WTC11 (cell line): ENCODE data around the gene PDIK1L. TPM values are rescaled to one million over a fixed set of nuclear protein-coding genes. Genes with fewer than 3 reads are reported as not detected.

Experiments used
- ATAC-seq: fragments of 200-7000 bp; cut with Tn5 transposase; 2 replicates; pipeline ENCODE4 v1.10.0; 2021; ENCODE audit warnings: mild to moderate bottlenecking, moderate library complexity
- CTCF ChIA-PET: fragments of 300-600 bp; sonication (Branson Sonifier 250); formaldehyde crosslinking; loops from one replicate; lab custom pipeline; 2021; ENCODE audit warnings: antibody characterized with exemption; lab: Charles Lee
- POLR2A ChIA-PET: fragments of 350-600 bp; sonication (Branson Sonifier 250); formaldehyde crosslinking; loops from one replicate; lab custom pipeline; 2021; ENCODE audit warnings: antibody characterized with exemption; lab: Charles Lee
- DNase-seq: peaks from one replicate; pipeline ENCODE4 v3.0.0; 2021; ENCODE audit warnings: low spot score
- H3K27ac Mint-ChIP-seq: 2 replicates; pipeline ENCODE4 v1.8.0; 2021; ENCODE audit warnings: mixed read lengths
- H3K27me3 Mint-ChIP-seq: 2 replicates; pipeline ENCODE4 v1.8.0; 2021; ENCODE audit warnings: low read depth, mild to moderate bottlenecking, moderate library complexity, mixed read lengths
- H3K36me3 Mint-ChIP-seq: 2 replicates; pipeline ENCODE4 v1.8.0; 2021; ENCODE audit warnings: mixed read lengths
- H3K4me1 Mint-ChIP-seq: 2 replicates; pipeline ENCODE4 v1.8.0; 2022; ENCODE audit warnings: mixed read lengths
- H3K4me3 Mint-ChIP-seq: 2 replicates; pipeline ENCODE4 v1.8.0; 2021; ENCODE audit warnings: mild to moderate bottlenecking, moderate library complexity, mixed read lengths
- H3K9me3 Mint-ChIP-seq: 2 replicates; pipeline ENCODE4 v1.8.0; 2021; ENCODE audit warnings: mixed read lengths
- CBFB ChIP-seq: sonication (generic); formaldehyde crosslinking; IDR thresholded peaks from 2 replicates; pipeline ENCODE4 v1.8.1; 2022; ENCODE audit warnings: mild to moderate bottlenecking, low read depth, missing genetic modification reagents
- E2F4 ChIP-seq: sonication (generic); formaldehyde crosslinking; IDR thresholded peaks from 2 replicates; pipeline ENCODE4 v1.8.1; 2022; ENCODE audit warnings: low read depth, mild to moderate bottlenecking, moderate library complexity, missing genetic modification reagents, borderline replicate concordance
- ELF4 ChIP-seq: sonication (generic); formaldehyde crosslinking; IDR thresholded peaks from 2 replicates; pipeline ENCODE4 v1.8.1; 2022; ENCODE audit warnings: low read depth, mild to moderate bottlenecking, moderate library complexity, missing genetic modification reagents
- EMX1 ChIP-seq: fragments of 250-450 bp; sonication (Bioruptor Pico); IDR thresholded peaks from 2 replicates; pipeline ENCODE4 v1.8.0; 2021; ENCODE audit warnings: mild to moderate bottlenecking
- FOXJ3 ChIP-seq: sonication (generic); formaldehyde crosslinking; IDR thresholded peaks from 2 replicates; pipeline ENCODE4 v1.9.0; 2021; ENCODE audit warnings: missing genetic modification reagents, mild to moderate bottlenecking, borderline replicate concordance
- MYBL2 ChIP-seq: sonication (generic); formaldehyde crosslinking; IDR thresholded peaks from 2 replicates; pipeline ENCODE4 v1.8.1; 2023; ENCODE audit warnings: mild to moderate bottlenecking, moderate library complexity, missing genetic modification reagents
- NR3C1 ChIP-seq: sonication (generic); formaldehyde crosslinking; conservative IDR thresholded peaks from 2 replicates; pipeline ENCODE4 v1.8.1; 2023; ENCODE audit warnings: low read depth, mild to moderate bottlenecking, missing genetic modification reagents
- PREB ChIP-seq: sonication (generic); formaldehyde crosslinking; IDR thresholded peaks from 2 replicates; pipeline ENCODE4 v1.8.1; 2022; ENCODE audit warnings: mild to moderate bottlenecking, missing genetic modification reagents, moderate library complexity, borderline replicate concordance
- PRRX2 ChIP-seq: fragments of 250-450 bp; sonication (Bioruptor Pico); IDR thresholded peaks from 2 replicates; pipeline ENCODE4 v1.8.0; 2021; ENCODE audit warnings: mild to moderate bottlenecking
- TCF7 ChIP-seq: sonication (generic); formaldehyde crosslinking; IDR thresholded peaks from 2 replicates; pipeline ENCODE4 v1.8.0; 2022; ENCODE audit warnings: mild to moderate bottlenecking, low read depth, missing genetic modification reagents, moderate library complexity
- USF2 ChIP-seq: sonication (generic); formaldehyde crosslinking; IDR thresholded peaks from 2 replicates; pipeline ENCODE4 v1.8.1; 2023; ENCODE audit warnings: mild to moderate bottlenecking, missing genetic modification reagents, moderate library complexity
- ZBTB21 ChIP-seq: sonication (generic); formaldehyde crosslinking; IDR thresholded peaks from 2 replicates; pipeline ENCODE4 v1.8.1; 2023; ENCODE audit warnings: mild to moderate bottlenecking, missing genetic modification reagents, borderline replicate concordance
- ZNF138 ChIP-seq: sonication (generic); formaldehyde crosslinking; conservative IDR thresholded peaks from 2 replicates; pipeline ENCODE4 v1.8.1; 2022; ENCODE audit warnings: mild to moderate bottlenecking, moderate library complexity, missing genetic modification reagents
- total RNA-seq: library from RNA; stranded (reverse); gene quantifications from 3 replicates; pipeline ENCODE4 v1.2.3, GENCODE V29; 2021
- TF ChIP-seq, protein P1 (sequence below): fragments of 250-450 bp; sonication (Bioruptor Pico); conservative IDR thresholded peaks from 2 replicates; pipeline ENCODE4 v1.9.0; 2021; ENCODE audit warnings: mild to moderate bottlenecking
- TF ChIP-seq, protein P2 (sequence below): sonication (generic); formaldehyde crosslinking; conservative IDR thresholded peaks from 2 replicates; pipeline ENCODE4 v1.8.1; 2023; ENCODE audit warnings: mild to moderate bottlenecking, low read depth, missing genetic modification reagents, moderate library complexity

The PDIK1L gene
- total RNA-seq, 1 experiment from 2014 or later: 5.5 TPM

DNA sequence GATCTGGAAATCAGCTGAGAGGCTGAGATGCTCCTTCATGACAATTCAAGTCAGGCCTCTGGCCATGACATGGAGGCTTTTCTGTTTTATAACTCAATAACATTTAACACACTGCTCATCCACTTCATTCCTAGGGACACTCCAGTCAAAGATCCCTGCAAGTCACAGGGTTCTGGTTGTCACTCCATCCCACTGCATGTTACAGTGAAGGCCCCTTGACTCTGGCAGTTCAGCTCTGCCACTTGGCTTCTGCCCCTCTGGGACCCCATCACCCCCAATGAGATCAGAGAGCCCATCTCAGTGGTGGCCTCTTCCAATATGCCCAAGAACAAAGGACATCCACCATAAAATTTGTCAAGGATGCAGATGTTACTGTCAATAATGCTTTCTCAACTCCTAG lies 37.3 kb downstream of the PDIK1L start:
- DNase-seq (no peak), ATAC-seq (no peak)
- POLR2A ChIA-PET: no interaction called here
- H3K27me3 Mint-ChIP-seq: peaks cover 85% of the 10 kb centered on the region
- peaks cover 5% of the 10 kb centered on the region for H3K4me1 Mint-ChIP-seq
- CTCF ChIA-PET: interaction anchor here (0.6 kb wide), 1 partner anchor 248 kb away, joined by 3 read pairs; no protein-coding TSS in a partner anchor
- no peaks in the 10 kb centered on the region for H3K36me3 Mint-ChIP-seq
- no peaks in the 10 kb centered on the region for H3K9me3 Mint-ChIP-seq
- no peak overlapping the region for H3K27ac Mint-ChIP-seq
- no peak overlapping the region for H3K4me3 Mint-ChIP-seq
- TF ChIP-seq, protein P1, sequence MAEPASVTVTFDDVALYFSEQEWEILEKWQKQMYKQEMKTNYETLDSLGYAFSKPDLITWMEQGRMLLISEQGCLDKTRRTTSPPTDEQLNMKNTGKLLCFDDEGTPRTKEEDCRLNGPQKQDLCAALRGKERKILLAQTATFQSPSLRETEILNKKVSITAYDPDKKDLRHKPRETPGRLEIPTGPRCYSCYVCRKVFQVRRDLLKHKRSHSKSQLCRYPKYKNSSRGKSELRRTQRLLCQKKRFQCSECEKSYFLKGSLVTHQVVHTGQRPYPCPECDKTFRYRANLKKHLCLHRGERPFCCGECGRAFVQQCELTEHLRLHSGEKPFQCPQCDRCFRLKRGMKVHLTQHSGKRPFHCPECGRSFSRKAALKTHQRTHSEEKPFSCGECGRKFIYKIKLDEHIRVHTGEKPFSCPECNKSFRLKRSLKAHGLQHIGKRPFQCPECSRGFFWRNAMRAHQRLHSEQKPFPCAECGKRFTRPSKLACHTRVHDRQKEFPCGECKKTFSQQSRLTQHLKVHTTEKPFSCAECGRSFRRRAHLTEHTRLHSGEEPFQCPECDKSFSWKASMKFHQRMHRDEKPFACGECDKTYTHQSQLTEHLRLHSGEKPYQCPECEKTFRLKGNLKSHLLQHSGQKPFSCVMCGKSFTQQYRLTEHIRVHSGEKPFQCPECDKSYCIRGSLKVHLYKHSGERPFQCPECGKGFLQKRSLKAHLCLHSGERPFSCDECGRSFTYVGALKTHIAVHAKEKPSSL (CRISPR knock-in tag): no peak
- TF ChIP-seq ZNF138 (CRISPR knock-in tag): no peak
- TF ChIP-seq MYBL2: no peak
- no peak for TF ChIP-seq USF2 (CRISPR knock-in tag)
- TF ChIP-seq PRRX2 (CRISPR knock-in tag): no peak
- TF ChIP-seq ELF4 (CRISPR knock-in tag): no peak
- no peak for TF ChIP-seq EMX1 (CRISPR knock-in tag)
- no peak for TF ChIP-seq PREB
- TF ChIP-seq NR3C1: no peak
- no peak for TF ChIP-seq E2F4
- TF ChIP-seq CBFB: no peak
- no peak for TF ChIP-seq TCF7 (CRISPR knock-in tag)
- TF ChIP-seq FOXJ3 (CRISPR knock-in tag): no peak

DNA sequence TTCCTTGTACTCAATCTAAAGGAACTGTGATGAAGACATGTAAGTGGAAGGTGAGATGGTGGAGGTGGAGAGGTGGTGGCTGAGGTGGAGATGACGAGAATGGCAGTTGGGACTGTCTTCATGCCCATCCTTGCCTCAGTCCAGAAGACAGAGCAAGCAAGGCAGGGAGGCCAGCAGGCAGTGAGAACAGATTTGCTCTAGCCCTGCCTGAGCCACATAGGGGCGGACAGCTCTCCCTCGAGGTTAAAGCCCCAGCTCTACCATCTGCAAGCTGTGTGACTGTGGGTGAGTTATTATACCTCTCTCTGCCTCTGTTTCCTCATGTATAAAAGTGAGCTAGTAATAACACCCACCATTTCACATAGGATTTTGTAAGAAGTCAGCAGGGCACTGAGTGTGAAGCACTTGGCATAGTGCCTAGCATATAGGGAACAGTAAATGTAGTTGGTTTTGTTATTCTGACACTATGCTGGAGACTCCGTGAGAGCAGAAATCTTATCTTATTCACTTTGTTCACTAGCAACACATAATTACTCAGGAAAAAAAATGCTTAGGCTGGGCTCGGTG lies 42.4 kb downstream of the PDIK1L start:
- Mint-ChIP-seq H3K9me3 (no peaks in the 10 kb centered on the region), H3K36me3 (no peaks in the 10 kb centered on the region), H3K4me1 (peaks cover 49% of the 10 kb centered on the region), H3K27me3 (peaks cover 94% of the 10 kb centered on the region), H3K4me3 (no peak overlapping the region), H3K27ac (no peak overlapping the region)
- no peak for DNase-seq
- TF ChIP-seq ZBTB21: no peak
- TF ChIP-seq, protein P2, sequence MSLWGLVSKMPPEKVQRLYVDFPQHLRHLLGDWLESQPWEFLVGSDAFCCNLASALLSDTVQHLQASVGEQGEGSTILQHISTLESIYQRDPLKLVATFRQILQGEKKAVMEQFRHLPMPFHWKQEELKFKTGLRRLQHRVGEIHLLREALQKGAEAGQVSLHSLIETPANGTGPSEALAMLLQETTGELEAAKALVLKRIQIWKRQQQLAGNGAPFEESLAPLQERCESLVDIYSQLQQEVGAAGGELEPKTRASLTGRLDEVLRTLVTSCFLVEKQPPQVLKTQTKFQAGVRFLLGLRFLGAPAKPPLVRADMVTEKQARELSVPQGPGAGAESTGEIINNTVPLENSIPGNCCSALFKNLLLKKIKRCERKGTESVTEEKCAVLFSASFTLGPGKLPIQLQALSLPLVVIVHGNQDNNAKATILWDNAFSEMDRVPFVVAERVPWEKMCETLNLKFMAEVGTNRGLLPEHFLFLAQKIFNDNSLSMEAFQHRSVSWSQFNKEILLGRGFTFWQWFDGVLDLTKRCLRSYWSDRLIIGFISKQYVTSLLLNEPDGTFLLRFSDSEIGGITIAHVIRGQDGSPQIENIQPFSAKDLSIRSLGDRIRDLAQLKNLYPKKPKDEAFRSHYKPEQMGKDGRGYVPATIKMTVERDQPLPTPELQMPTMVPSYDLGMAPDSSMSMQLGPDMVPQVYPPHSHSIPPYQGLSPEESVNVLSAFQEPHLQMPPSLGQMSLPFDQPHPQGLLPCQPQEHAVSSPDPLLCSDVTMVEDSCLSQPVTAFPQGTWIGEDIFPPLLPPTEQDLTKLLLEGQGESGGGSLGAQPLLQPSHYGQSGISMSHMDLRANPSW (CRISPR knock-in tag): no peak
- TF ChIP-seq PRRX2 (CRISPR knock-in tag): no peak
- ChIA-PET CTCF (interaction anchor here (0.7 to 4.8 kb wide), 5 partner anchors 9 to 118 kb away, joined by 3 to 65 read pairs (median 20); partner anchors contain the start of genes CATSPER4, CEP85 and ZNF593), POLR2A (no interaction called here)
- no peak for ATAC-seq
